Erythroblast (primary cell): ENCODE measurements around the gene CACFD1.

ENCODE experiments used
- GATA1 ChIP-seq: IDR thresholded peaks from 2 replicates; pipeline ENCODE4 v1.6.1; 2011; ENCODE audit warnings: low read depth, mild to moderate bottlenecking, control low read depth, low read length, moderate library complexity
- POLR2A ChIP-seq: IDR thresholded peaks from 2 replicates; pipeline ENCODE4 v1.6.1; 2011; ENCODE audit warnings: mild to moderate bottlenecking, low read length

DNA sequence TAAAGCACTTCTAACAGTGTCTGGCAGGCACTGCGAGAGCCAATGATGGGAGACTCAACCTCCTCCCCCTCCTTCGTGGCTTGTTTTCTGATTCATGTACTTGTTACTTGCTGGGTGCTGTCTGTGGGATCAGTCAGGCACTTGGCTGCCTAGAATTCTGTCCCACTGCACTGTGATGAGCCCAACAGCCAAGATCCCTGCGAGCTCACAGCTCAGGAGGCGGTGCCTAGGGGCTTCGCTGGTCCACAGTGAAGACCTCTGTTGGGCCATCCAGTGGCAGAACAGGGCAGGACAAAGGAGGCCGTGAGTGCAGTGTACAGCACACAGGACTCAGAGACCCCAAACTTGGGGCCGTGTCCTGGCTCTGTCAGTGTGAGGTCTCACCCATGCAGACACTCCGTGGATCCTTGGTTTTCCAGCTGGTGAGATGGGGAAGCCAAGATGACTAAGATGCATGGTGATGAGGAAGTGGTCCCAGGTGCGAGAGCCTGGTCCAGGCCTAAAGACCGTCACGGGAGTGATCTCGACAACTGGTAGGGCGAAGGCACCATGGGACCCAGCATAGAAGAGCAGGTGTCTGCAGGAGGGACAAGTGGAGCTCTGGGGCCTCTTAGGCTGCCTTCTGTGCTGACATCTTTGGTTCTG lies 45.5 kb downstream of the CACFD1 start:
- TF ChIP-seq POLR2A = no peak
- no peak for TF ChIP-seq GATA1
